ENCODE data around the gene FABP3. TPM values are rescaled to one million over a fixed set of nuclear protein-coding genes. Genes with fewer than 3 reads are reported as not detected.
A peak's percentile ranks its signal among the peaks of the same experiment; 100 is the strongest.

The FABP3 gene
- total and polyA plus RNA-seq, 2 of the 4 experiments (the other 2 are of a cell fraction): 4.8 to 8.6 TPM

GRCh38 chr1:31416101-31416736 is 43.3 kb upstream of the FABP3 start:
- no peak overlapping the region for H3K56ac ChIP-seq (ENCODE audit: extremely low read depth, insufficient read depth, low read length)
- no peak for TF ChIP-seq CTCF (conservative IDR thresholded peaks at IDR 0.05; ENCODE audit: low read depth, low read length)
- TF ChIP-seq SMC3 (IDR thresholded peaks at IDR 0.05; ENCODE audit: low read depth, low read length): no peak
- TF ChIP-seq RAD21 (IDR thresholded peaks at IDR 0.05; ENCODE audit: low read length): no peak
- no peak for TF ChIP-seq MAZ (IDR thresholded peaks at IDR 0.05; ENCODE audit: borderline replicate concordance, low read depth, low read length)
- no peak for TF ChIP-seq FOS (IDR thresholded peaks at IDR 0.05; ENCODE audit: low read depth, low read length)
- TF ChIP-seq MAFK (IDR thresholded peaks at IDR 0.05; ENCODE audit: low read depth, low read length): no peak
- no peak for TF ChIP-seq BHLHE40 (IDR thresholded peaks at IDR 0.05; ENCODE audit: low read depth, low read length)
- TF ChIP-seq USF2 (IDR thresholded peaks at IDR 0.05; ENCODE audit: low read depth, low read length): no peak
- no peak for TF ChIP-seq RCOR1 (IDR thresholded peaks at IDR 0.05; ENCODE audit: insufficient replicate concordance, low read length)
- TF ChIP-seq CEBPB (IDR thresholded peaks at IDR 0.05; ENCODE audit: low read depth, low read length): no peak
- TF ChIP-seq POLR2A (IDR thresholded peaks at IDR 0.05; ENCODE audit: low read depth, low read length): no peak
- no peak for TF ChIP-seq MXI1 (IDR thresholded peaks at IDR 0.05; ENCODE audit: borderline replicate concordance, low read depth, low read length)
- ATAC-seq (ENCODE audit: low read depth): no peak
- H3K14ac ChIP-seq (replicated peaks; ENCODE audit: low read depth, low read length): no peak overlapping the region
- dilution Hi-C loops (cut with HindIII; ENCODE audit: low sequenced_read_pairs, unreplicated experiment): no loop called here
- CTCF ChIA-PET: no interaction called here
- H3K27me3 ChIP-seq (ENCODE audit: control insufficient read depth, insufficient read depth, low read length): no peaks in the 10 kb centered on the region
- H2AK5ac ChIP-seq (ENCODE audit: low read depth, low read length): 0 out of 2 replicates have a peak overlapping the region, but pooled peaks have one; percentile 9
- peak overlapping the region; percentile 14 for H2AFZ ChIP-seq (replicated peaks; ENCODE audit: low read length, poor library complexity)
- H4K5ac ChIP-seq (ENCODE audit: low read depth, low read length): no peak overlapping the region
- peaks cover 19% of the 10 kb centered on the region for H3K4me1 ChIP-seq (ENCODE audit: control insufficient read depth, insufficient read depth, low read length)
- H3K9me1 ChIP-seq (ENCODE audit: insufficient read depth, low read length): peaks cover 35% of the 10 kb centered on the region
- POLR2A ChIA-PET (ENCODE audit: unreplicated experiment): no interaction called here
- H3K23ac ChIP-seq (ENCODE audit: low read depth, low read length): peak overlapping the region; percentile 24; the same call in 1 of the 2 replicates
- H3K79me1 ChIP-seq (ENCODE audit: low read depth in 1 of 2, low read length in 2 of 2): peaks cover 2 to 63% of the 10 kb centered on the region in 2 experiments; a peak in 3 of 4 replicates
- H2BK15ac ChIP-seq (ENCODE audit: low read depth, low read length): no peak overlapping the region
- no peak overlapping the region for H2BK20ac ChIP-seq (ENCODE audit: low read depth, low read length)
- no TSS peak for BruUV-seq (replicated peaks)
- H2BK5ac ChIP-seq (ENCODE audit: low read depth, low read length, poor library complexity, severe bottlenecking): no peak overlapping the region
- WGBS, 2 experiments (ENCODE audit: extremely low coverage in 2 of 2, insufficient read length in 1 of 2): 100% methylated on average over 1 of the region's 7 CpGs; no CpG with 5 or more reads in 1 of the 2 experiments
- H4K91ac ChIP-seq (ENCODE audit: insufficient read depth, low read depth, low read length): no peak overlapping the region
- peaks cover 4% of the 10 kb centered on the region; the same call in 1 of the 2 replicates for H3K36me3 ChIP-seq (ENCODE audit: control insufficient read depth, insufficient read depth, low read length)
- H3K4ac ChIP-seq (ENCODE audit: low read depth, low read length): peak overlapping the region; percentile 54; the same call in 1 of the 2 replicates
- no peak overlapping the region for H2BK120ac ChIP-seq (ENCODE audit: low read depth, low read length)
- no peak overlapping the region for H3K4me3 ChIP-seq (ENCODE audit: insufficient read depth, low read depth, low read length)
- no peak for DNase-seq
- no peak overlapping the region for H3K27ac ChIP-seq (ENCODE audit: insufficient read depth, low read length)
- H2AK9ac ChIP-seq (replicated peaks; ENCODE audit: low read depth, low read length, poor library complexity): peak overlapping the region; percentile 50
- no peak overlapping the region for H4K8ac ChIP-seq (ENCODE audit: low read depth in 2 of 2, low read length in 2 of 2)
- H3K9me3 ChIP-seq (ENCODE audit: control insufficient read depth, insufficient read depth, low read length): no peaks in the 10 kb centered on the region
- H3K18ac ChIP-seq (ENCODE audit: low read depth, low read length): no peak overlapping the region
- in situ Hi-C loops (cut with MboI; ENCODE audit: low sequenced_read_pairs): no loop called here
- no peak overlapping the region for H3K4me2 ChIP-seq (ENCODE audit: low read depth, low read length)
- intact Hi-C loops (cut with micrococcal nuclease): no loop called here
- peaks cover 31% of the 10 kb centered on the region for H4K20me1 ChIP-seq (ENCODE audit: insufficient read depth, low read length)
- no peak overlapping the region for H3K9ac ChIP-seq (ENCODE audit: low read depth, low read length)

Data from IMR-90 (cell line).